Measurements from ENCODE around the gene CNBD2. TPM values are rescaled to one million over a fixed set of nuclear protein-coding genes. Genes with fewer than 3 reads are reported as not detected.

The CNBD2 gene
- total RNA-seq = 4.1 TPM

DNA sequence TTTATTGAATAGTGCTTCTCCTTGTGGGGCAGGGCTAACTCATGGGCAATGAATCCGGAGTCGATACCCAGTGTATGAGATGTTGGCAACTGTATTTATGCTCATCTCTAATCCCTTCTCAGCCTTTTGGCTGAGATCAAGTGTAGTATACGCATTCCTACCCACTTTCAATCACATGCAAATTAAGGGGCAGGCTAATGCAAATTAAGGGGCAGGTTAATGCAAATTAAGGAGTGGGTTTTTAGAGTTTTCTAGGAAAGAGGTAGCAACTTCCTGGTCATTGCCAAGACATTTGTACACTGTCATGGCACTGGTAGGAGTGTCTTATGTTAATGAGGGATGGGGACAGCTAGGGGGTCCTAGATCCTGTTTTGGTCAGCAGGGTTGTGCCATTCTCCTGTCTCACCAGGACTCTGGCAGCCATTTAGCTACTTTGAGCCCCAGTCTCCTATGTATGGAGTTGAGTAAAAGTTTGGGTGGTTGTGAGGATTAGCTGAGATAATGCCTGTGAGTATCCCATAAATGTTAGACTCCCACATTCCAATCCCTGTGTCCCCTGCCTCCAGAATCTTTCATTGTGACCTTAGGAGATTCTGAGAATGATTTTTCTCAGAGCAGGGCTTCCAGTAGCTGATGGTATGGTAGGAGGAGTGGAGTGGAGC is at the start of gene CNBD2:
TSS of gene CNBD2 (plus strand) at position 612 of the 662 bp plus-strand sequence. CDS start 173 bp downstream, outside the sequence.

DNA sequence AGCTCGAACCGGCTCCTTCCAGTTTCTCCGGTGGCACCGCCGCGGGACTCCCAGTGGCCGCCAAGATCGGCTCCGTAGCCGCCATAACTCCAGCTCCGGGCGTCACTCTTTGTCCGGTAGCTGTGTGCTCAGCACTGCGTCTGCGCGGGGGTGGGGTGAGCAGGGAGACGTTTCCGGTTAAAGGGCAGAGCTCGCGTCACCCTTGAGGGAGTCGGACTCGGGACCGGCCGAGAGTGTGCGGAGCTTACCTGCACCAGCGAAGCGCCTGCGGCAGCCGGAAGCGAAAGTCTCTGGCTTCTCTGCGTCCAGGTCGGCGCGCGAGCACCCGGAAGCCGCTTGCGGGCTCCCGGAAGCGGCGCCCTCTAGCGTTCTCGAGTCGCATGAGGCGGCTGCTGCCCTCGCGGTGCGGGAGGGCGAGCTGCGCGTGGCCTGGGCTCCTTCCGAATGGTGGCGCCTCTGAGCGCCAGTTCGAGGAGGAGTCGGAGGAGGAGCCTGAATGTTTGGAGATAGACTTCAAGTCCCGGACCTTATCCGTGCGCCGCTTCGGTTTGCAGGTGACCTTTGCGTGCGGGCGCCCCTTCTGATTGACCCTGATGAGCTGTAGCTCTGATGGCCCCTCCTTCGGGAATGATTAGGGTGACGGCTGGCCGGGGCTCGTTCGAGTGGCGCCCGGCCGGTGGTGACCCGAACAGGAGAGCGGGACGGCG is 14.0 kb upstream of the CNBD2 start, which contains the start of gene SCAND1:
TSS of gene SCAND1 (minus strand) at position 303 of the 707 bp plus-strand sequence. CDS start at position 85, 218 bp downstream.

Small RNAs within 50 kb of the gene (small RNA-seq; reads per million reads assigned to genes)
- gene RNU6-937P (ENCODE audit: low replicate concordance) = not detected

Other genes with a start within 250 kb of the CNBD2 start
- gene RBM39, start 226.3 kb upstream of the CNBD2 start, total RNA-seq = 583 TPM
- 63.2 TPM for gene PHF20, start 196.6 kb upstream of the CNBD2 start, total RNA-seq
- 27.9 TPM for gene SCAND1, start 14.1 kb upstream of the CNBD2 start, total RNA-seq
- gene EPB41L1, start 186.2 kb downstream of the CNBD2 start, total RNA-seq = 111 TPM

All from parietal lobe (tissue), 2 donors.